ENCODE measurements around the gene WDR45. TPM values are rescaled to one million over a fixed set of nuclear protein-coding genes. Genes with fewer than 3 reads are reported as not detected.

Gene WDR45
- total RNA-seq, 6 experiments from 2014 or later, result 37.4 to 46.6 (median 41.0) TPM

GRCh38 chrX:49059201-49059600, 20.5 kb downstream of the WDR45 start:
- H3K27me3 Mint-ChIP-seq (ENCODE audit: insufficient read depth), result peaks cover 11% of the 10 kb centered on the region
- no peak for TF ChIP-seq CTCF (IDR thresholded peaks at IDR 0.05)
- no peak for DNase-seq
- H3K27ac Mint-ChIP-seq, result no peak overlapping the region
- peaks cover 4% of the 10 kb centered on the region for H3K9me3 Mint-ChIP-seq
- H3K36me3 Mint-ChIP-seq (ENCODE audit: low read depth), result peaks cover 4% of the 10 kb centered on the region
- H3K4me1 Mint-ChIP-seq (ENCODE audit: low read depth), result no peaks in the 10 kb centered on the region
- no peak overlapping the region for H3K4me3 Mint-ChIP-seq

GRCh38 chrX:49058794-49059193, 20.9 kb downstream of the WDR45 start, which contains the start of gene CCDC120:
CCDC120 (plus strand) TSS chrX:49058999; CDS start chrX:49062042, 3,043 bp downstream.
- no peak for DNase-seq
- H3K9me3 Mint-ChIP-seq, result peaks cover 8% of the 10 kb centered on the region
- H3K27me3 Mint-ChIP-seq (ENCODE audit: insufficient read depth), result peaks cover 15% of the 10 kb centered on the region
- H3K4me3 Mint-ChIP-seq, result no peak within 1 kb of the TSS
- no peak within 1 kb of the TSS for H3K27ac Mint-ChIP-seq
- H3K36me3 Mint-ChIP-seq (ENCODE audit: low read depth), result peaks cover 8% of the 10 kb centered on the region
- TF ChIP-seq CTCF (IDR thresholded peaks at IDR 0.05), result no peak
- no peaks in the 10 kb centered on the region for H3K4me1 Mint-ChIP-seq (ENCODE audit: low read depth)

- peaks cover 20% of the 10 kb centered on the region for H3K27me3 Mint-ChIP-seq (ENCODE audit: insufficient read depth)
- no peak for TF ChIP-seq CTCF (IDR thresholded peaks at IDR 0.05)
- H3K4me3 Mint-ChIP-seq, result peak overlapping the region; percentile 64; the same call in 1 of the 2 replicates
- no peak for DNase-seq
- no peak overlapping the region for H3K27ac Mint-ChIP-seq
- no peaks in the 10 kb centered on the region for H3K4me1 Mint-ChIP-seq (ENCODE audit: low read depth)
- peaks cover 8% of the 10 kb centered on the region for H3K36me3 Mint-ChIP-seq (ENCODE audit: low read depth)
- peaks cover 8% of the 10 kb centered on the region for H3K9me3 Mint-ChIP-seq
Observed at GRCh38 chrX:49054073-49054762, 25.5 kb downstream of the WDR45 start.

- H3K36me3 Mint-ChIP-seq (ENCODE audit: low read depth), result peaks cover 8% of the 10 kb centered on the region
- H3K27me3 Mint-ChIP-seq (ENCODE audit: insufficient read depth), result peaks cover 20% of the 10 kb centered on the region
- no peaks in the 10 kb centered on the region for H3K4me1 Mint-ChIP-seq (ENCODE audit: low read depth)
- TF ChIP-seq CTCF (IDR thresholded peaks at IDR 0.05), result no peak
- H3K4me3 Mint-ChIP-seq, result no peak overlapping the region; the same call in 1 of the 2 replicates
- peaks cover 8% of the 10 kb centered on the region for H3K9me3 Mint-ChIP-seq
- no peak for DNase-seq
- no peak overlapping the region for H3K27ac Mint-ChIP-seq
Observed at GRCh38 chrX:49053223-49054072, 26.2 kb downstream of the WDR45 start.

- peaks cover 1% of the 10 kb centered on the region for H3K27me3 Mint-ChIP-seq (ENCODE audit: insufficient read depth)
- H3K36me3 Mint-ChIP-seq (ENCODE audit: low read depth), result peaks cover 16% of the 10 kb centered on the region
- peaks cover 23% of the 10 kb centered on the region for H3K4me1 Mint-ChIP-seq (ENCODE audit: low read depth)
- H3K9me3 Mint-ChIP-seq, result no peaks in the 10 kb centered on the region
- no peak for DNase-seq
- peak; percentile 23; the same call in 1 of the 2 replicates for TF ChIP-seq CTCF (IDR thresholded peaks at IDR 0.05)
- H3K4me3 Mint-ChIP-seq, result peak overlapping the region; percentile 74
- peak overlapping the region; percentile 78 for H3K27ac Mint-ChIP-seq
Observed at GRCh38 chrX:49043987-49044281, 35.8 kb downstream of the WDR45 start.
